DOHH2 (cell line): ENCODE results near the gene ADAMTS3.

Experiments used
- H3F3A ChIP-seq: fragments of 200-600 bp; sonication (generic), shearing (Covaris generic); 2 replicates; pipeline ENCODE4 v1.6.0; 2016; ENCODE audit warnings: antibody characterized with exemption, mild to moderate bottlenecking; ENCODE audit not compliant: control insufficient read depth, insufficient read depth
- H3K27ac ChIP-seq: fragments of 200-600 bp; sonication (generic); 2 replicates; pipeline ENCODE4 v1.5.1; 2014; ENCODE audit warnings: low read depth, mild to moderate bottlenecking, low read length, moderate library complexity
- H3K27me3 ChIP-seq: fragments of 200-600 bp; sonication (generic); 2 replicates; pipeline ENCODE4 v1.6.1; 2014; ENCODE audit warnings: mild to moderate bottlenecking, low read length, mixed read lengths; ENCODE audit not compliant: control insufficient read depth
- H3K36me3 ChIP-seq: fragments of 200-600 bp; sonication (generic); 2 replicates; pipeline ENCODE4 v1.6.1; 2014; ENCODE audit warnings: mild to moderate bottlenecking, low read length, moderate library complexity, mixed read lengths; ENCODE audit not compliant: control insufficient read depth
- H3K4me1 ChIP-seq: fragments of 200-600 bp; sonication (generic); 2 replicates; pipeline ENCODE4 v1.6.1; 2014; ENCODE audit warnings: mild to moderate bottlenecking, low read length, mixed read lengths; ENCODE audit not compliant: control insufficient read depth
- H3K4me2 ChIP-seq: fragments of 200-600 bp; sonication (generic); 2 replicates; pipeline ENCODE4 v1.6.0; 2014; ENCODE audit warnings: mild to moderate bottlenecking, low read length, moderate library complexity
- H3K4me3 ChIP-seq: fragments of 200-600 bp; sonication (generic); 2 replicates; pipeline ENCODE4 v1.5.1; 2014; ENCODE audit warnings: mild to moderate bottlenecking, low read length, mixed read lengths
- H3K79me2 ChIP-seq: fragments of 200-600 bp; sonication (generic); 2 replicates; pipeline ENCODE4 v1.6.1; 2014; ENCODE audit warnings: mild to moderate bottlenecking, low read length, mixed read lengths; ENCODE audit not compliant: control insufficient read depth
- H3K9me2 ChIP-seq: fragments of 200-600 bp; sonication (generic); replicated peaks from 2 replicates; pipeline ENCODE4 v1.6.1; 2014; ENCODE audit warnings: mild to moderate bottlenecking, low read length, mixed read lengths; ENCODE audit not compliant: control insufficient read depth
- H3K9me3 ChIP-seq: fragments of 200-600 bp; sonication (generic); 2 replicates; pipeline ENCODE4 v1.6.1; 2014; ENCODE audit warnings: antibody characterized with exemption, low read length, mixed read lengths; ENCODE audit not compliant: control insufficient read depth, insufficient read depth
- H4K20me1 ChIP-seq: fragments of 200-600 bp; sonication (generic); 2 replicates; pipeline ENCODE4 v1.6.0; 2014; ENCODE audit warnings: low read depth, mild to moderate bottlenecking, antibody characterized with exemption, low read length, moderate library complexity; ENCODE audit not compliant: control insufficient read depth, insufficient read depth
- EZH2phosphoT487 ChIP-seq: fragments of 200-600 bp; sonication (generic); IDR thresholded peaks from 2 replicates; pipeline ENCODE4 v1.6.1; 2017; ENCODE audit warnings: borderline replicate concordance, mild to moderate bottlenecking, antibody characterized with exemption, low read length, moderate library complexity, mixed read lengths
- TF ChIP-seq, protein P1 (sequence below): fragments of 200-600 bp; sonication (generic); IDR thresholded peaks from one replicate; pipeline ENCODE4 v1.5.1; 2014; ENCODE audit warnings: antibody characterized with exemption, mild to moderate bottlenecking, low read depth, low read length; ENCODE audit not compliant: poor library complexity, severe bottlenecking

The ADAMTS3 gene

DNA sequence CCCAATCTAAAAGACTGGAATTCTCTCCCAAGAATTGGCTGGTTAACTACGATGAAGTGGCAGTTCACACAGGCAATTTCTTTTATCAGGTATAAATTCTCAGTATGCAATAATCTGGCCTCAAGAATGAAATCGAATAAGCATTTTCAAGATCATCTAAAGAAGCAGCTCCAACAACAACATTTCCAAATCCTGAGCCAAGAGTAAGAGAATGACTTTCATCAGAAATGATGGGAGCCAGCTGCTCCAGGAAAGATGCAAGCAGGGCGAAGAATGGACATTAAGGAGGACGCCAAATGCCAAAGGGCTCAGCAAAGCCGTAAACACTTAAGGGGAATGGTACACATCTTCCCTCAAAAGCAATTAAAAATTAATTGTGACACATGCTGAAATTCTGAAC is 12.0 kb downstream of the ADAMTS3 start:
- Histone ChIP-seq H3K4me1 (no peaks in the 10 kb centered on the region), H3K79me2 (no peaks in the 10 kb centered on the region), H4K20me1 (no peaks in the 10 kb centered on the region), H3K4me3 (no peak overlapping the region), H3K27me3 (no peaks in the 10 kb centered on the region), H3K9me3 (no peaks in the 10 kb centered on the region), H3K27ac (no peak overlapping the region), H3K4me2 (no peak overlapping the region), H3F3A (no peaks in the 10 kb centered on the region), H3K9me2 (no peaks in the 10 kb centered on the region), H3K36me3 (no peaks in the 10 kb centered on the region)
- TF ChIP-seq, protein P1, sequence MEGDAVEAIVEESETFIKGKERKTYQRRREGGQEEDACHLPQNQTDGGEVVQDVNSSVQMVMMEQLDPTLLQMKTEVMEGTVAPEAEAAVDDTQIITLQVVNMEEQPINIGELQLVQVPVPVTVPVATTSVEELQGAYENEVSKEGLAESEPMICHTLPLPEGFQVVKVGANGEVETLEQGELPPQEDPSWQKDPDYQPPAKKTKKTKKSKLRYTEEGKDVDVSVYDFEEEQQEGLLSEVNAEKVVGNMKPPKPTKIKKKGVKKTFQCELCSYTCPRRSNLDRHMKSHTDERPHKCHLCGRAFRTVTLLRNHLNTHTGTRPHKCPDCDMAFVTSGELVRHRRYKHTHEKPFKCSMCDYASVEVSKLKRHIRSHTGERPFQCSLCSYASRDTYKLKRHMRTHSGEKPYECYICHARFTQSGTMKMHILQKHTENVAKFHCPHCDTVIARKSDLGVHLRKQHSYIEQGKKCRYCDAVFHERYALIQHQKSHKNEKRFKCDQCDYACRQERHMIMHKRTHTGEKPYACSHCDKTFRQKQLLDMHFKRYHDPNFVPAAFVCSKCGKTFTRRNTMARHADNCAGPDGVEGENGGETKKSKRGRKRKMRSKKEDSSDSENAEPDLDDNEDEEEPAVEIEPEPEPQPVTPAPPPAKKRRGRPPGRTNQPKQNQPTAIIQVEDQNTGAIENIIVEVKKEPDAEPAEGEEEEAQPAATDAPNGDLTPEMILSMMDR, result no peak
- TF ChIP-seq EZH2phosphoT487, result no peak

DNA sequence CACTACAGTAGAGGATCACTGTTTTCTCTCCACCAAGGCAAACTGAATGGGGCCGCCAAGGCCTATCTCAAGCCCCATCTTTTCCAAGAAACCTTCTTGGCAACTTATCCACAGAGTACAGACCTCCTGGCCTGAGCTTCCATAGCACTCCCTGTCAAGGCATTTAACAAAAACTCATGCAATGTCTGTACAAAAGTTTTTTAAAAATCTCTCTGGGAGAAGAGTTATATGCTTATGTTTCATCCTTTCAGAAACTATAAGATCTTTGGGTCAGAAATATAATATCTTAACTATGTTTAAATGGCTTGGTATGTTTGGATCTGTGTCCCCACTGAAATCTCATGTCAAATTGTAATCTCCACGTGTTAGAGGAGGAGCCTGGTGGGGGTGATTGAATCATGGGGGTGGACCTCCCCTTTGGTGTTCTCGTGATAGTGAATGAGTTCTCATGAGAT is 13.6 kb downstream of the ADAMTS3 start:
- H3K9me2 ChIP-seq, result no peaks in the 10 kb centered on the region
- H3K36me3 ChIP-seq, result no peaks in the 10 kb centered on the region
- no peaks in the 10 kb centered on the region for H3F3A ChIP-seq
- no peaks in the 10 kb centered on the region for H3K79me2 ChIP-seq
- TF ChIP-seq EZH2phosphoT487, result no peak
- TF ChIP-seq, protein P1, result no peak
- no peaks in the 10 kb centered on the region for H3K9me3 ChIP-seq
- H4K20me1 ChIP-seq, result no peaks in the 10 kb centered on the region
- H3K27me3 ChIP-seq, result no peaks in the 10 kb centered on the region
- H3K4me2 ChIP-seq, result no peak overlapping the region
- H3K4me3 ChIP-seq, result no peak overlapping the region
- H3K27ac ChIP-seq, result no peak overlapping the region
- no peaks in the 10 kb centered on the region for H3K4me1 ChIP-seq

DNA sequence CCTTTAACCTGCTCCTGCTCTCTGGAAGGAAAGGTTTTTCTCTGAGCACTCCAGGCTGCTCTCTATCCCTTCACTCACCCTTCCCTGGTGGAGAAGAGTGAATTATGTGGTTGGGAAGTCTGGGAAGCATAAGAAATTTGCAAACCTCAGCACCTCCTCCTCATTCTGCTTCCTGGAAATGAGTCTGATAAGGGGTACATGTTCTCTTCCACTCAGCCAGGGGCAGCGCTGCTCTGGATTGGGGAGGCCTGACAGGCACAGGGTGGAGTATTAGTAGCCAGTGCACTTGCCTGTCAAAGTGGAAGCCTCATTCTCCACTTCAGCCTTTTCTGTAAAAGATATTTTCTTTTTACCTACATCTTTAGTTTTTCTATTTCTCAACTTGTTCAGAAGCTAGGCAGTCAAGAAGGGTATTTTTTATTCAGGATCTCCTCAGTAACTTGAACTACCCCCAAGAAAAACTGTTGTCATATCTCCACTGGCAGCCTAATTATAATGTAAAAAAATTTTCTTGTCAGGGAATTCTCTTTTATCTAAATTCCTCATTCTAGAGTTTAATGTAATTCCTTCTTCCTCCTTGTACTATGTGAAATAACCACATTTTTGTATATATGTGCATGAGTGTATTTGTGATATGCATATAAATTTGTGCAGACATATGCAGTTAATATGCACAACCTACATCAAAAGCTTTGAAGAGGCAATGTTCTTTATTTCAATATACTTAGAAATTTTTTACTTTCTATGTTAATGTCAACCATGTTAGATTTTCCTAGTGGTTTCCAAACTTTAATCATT is 15.3 kb downstream of the ADAMTS3 start:
- H3F3A ChIP-seq, result no peaks in the 10 kb centered on the region
- TF ChIP-seq, protein P1, result no peak
- no peak for TF ChIP-seq EZH2phosphoT487
- no peaks in the 10 kb centered on the region for H3K9me3 ChIP-seq
- H3K4me3 ChIP-seq, result no peak overlapping the region
- H3K4me1 ChIP-seq, result no peaks in the 10 kb centered on the region
- no peaks in the 10 kb centered on the region for H3K79me2 ChIP-seq
- H4K20me1 ChIP-seq, result no peaks in the 10 kb centered on the region
- no peak overlapping the region for H3K4me2 ChIP-seq
- H3K27me3 ChIP-seq, result no peaks in the 10 kb centered on the region
- H3K27ac ChIP-seq, result no peak overlapping the region
- no peaks in the 10 kb centered on the region for H3K36me3 ChIP-seq
- no peaks in the 10 kb centered on the region for H3K9me2 ChIP-seq
